ENCODE results near the gene ATAD1. TPM values are rescaled to one million over a fixed set of nuclear protein-coding genes. Genes with fewer than 3 reads are reported as not detected.
A peak's percentile ranks its signal among the peaks of the same experiment; 100 is the strongest.

ATAD1 gene
- total RNA-seq, 1 experiment from 2014 or later: 15.7 TPM

- no peak overlapping the region for H3K9ac ChIP-seq (ENCODE audit: low read length)
- H3K9me3 ChIP-seq (ENCODE audit: low read length): no peaks in the 10 kb centered on the region
- no peaks in the 10 kb centered on the region for H3F3A ChIP-seq (ENCODE audit: low read length, unreplicated experiment)
- ATAC-seq (peak; percentile 40; the same call in 1 of the 2 replicates), DNase-seq (peak; percentile 15)
- intact Hi-C loops (cut with micrococcal nuclease): no loop called here
- H3K36me3 ChIP-seq (ENCODE audit: low read depth, low read length): peaks cover 4% of the 10 kb centered on the region; the same call in 1 of the 2 replicates
- no peak overlapping the region for H2AFZ ChIP-seq (ENCODE audit: low read length)
- H3K4me1 ChIP-seq (ENCODE audit: insufficient read depth, low read length): 0 out of 2 replicates have a peak, but pooled peaks cover 4% of the 10 kb centered on the region
- H3K27ac ChIP-seq (ENCODE audit: low read length): no peak overlapping the region
- no peak overlapping the region for H3K4me2 ChIP-seq (ENCODE audit: low read length)
- no peak overlapping the region for H3K4me3 ChIP-seq (ENCODE audit: low read length)
- CTCF ChIA-PET: no interaction called here
- POLR2A ChIA-PET (ENCODE audit: unreplicated experiment): no interaction called here
- no peaks in the 10 kb centered on the region for H4K20me1 ChIP-seq (ENCODE audit: low read length)
- H3K79me2 ChIP-seq (ENCODE audit: low read length): no peaks in the 10 kb centered on the region
- no TSS peak for BruUV-seq (replicated peaks)
- no peaks in the 10 kb centered on the region for H3K9me2 ChIP-seq (replicated peaks; ENCODE audit: low read length)
- H3K27me3 ChIP-seq (ENCODE audit: low read length): no peaks in the 10 kb centered on the region
- TF ChIP-seq EZH2 (IDR thresholded peaks at IDR 0.05; ENCODE audit: low read length, unreplicated experiment) (no peak), EZH2phosphoT487 (IDR thresholded peaks at IDR 0.05; ENCODE audit: borderline replicate concordance, low read length) (no peak), CTCF (conservative IDR thresholded peaks at IDR 0.05; ENCODE audit: low read depth, low read length) (no peak)
These were observed 65.5 kb downstream of the ATAD1 start for GRCh38 chr10:87752566-87752965.

- H4K20me1 ChIP-seq (ENCODE audit: low read length): no peaks in the 10 kb centered on the region
- CTCF ChIA-PET: no interaction called here
- ATAC-seq (no peak), DNase-seq (no peak)
- H3K9ac ChIP-seq (ENCODE audit: low read length): no peak overlapping the region
- H3K79me2 ChIP-seq (ENCODE audit: low read length): no peaks in the 10 kb centered on the region
- H3F3A ChIP-seq (ENCODE audit: low read length, unreplicated experiment): no peaks in the 10 kb centered on the region
- no peak overlapping the region for H2AFZ ChIP-seq (ENCODE audit: low read length)
- H3K9me3 ChIP-seq (ENCODE audit: low read length): no peaks in the 10 kb centered on the region
- H3K4me3 ChIP-seq (ENCODE audit: low read length): no peak overlapping the region
- H3K27ac ChIP-seq (ENCODE audit: low read length): no peak overlapping the region
- no peak overlapping the region for H3K4me2 ChIP-seq (ENCODE audit: low read length)
- H3K4me1 ChIP-seq (ENCODE audit: insufficient read depth, low read length): 0 out of 2 replicates have a peak, but pooled peaks cover 4% of the 10 kb centered on the region
- no peaks in the 10 kb centered on the region for H3K9me2 ChIP-seq (replicated peaks; ENCODE audit: low read length)
- POLR2A ChIA-PET (ENCODE audit: unreplicated experiment): no interaction called here
- BruUV-seq (replicated peaks): no TSS peak
- no peaks in the 10 kb centered on the region for H3K27me3 ChIP-seq (ENCODE audit: low read length)
- peaks cover 4% of the 10 kb centered on the region; the same call in 1 of the 2 replicates for H3K36me3 ChIP-seq (ENCODE audit: low read depth, low read length)
- intact Hi-C loops (cut with micrococcal nuclease): no loop called here
- no peak for TF ChIP-seq EZH2 (IDR thresholded peaks at IDR 0.05; ENCODE audit: low read length, unreplicated experiment)
- TF ChIP-seq EZH2phosphoT487 (IDR thresholded peaks at IDR 0.05; ENCODE audit: borderline replicate concordance, low read length): no peak
- no peak for TF ChIP-seq CTCF (conservative IDR thresholded peaks at IDR 0.05; ENCODE audit: low read depth, low read length)
These were observed 66.8 kb downstream of the ATAD1 start for GRCh38 chr10:87751274-87751673.

GRCh38 chr10:87750817-87751216, 67.2 kb downstream of the ATAD1 start:
- no peaks in the 10 kb centered on the region for H3K27me3 ChIP-seq (ENCODE audit: low read length)
- H3K9ac ChIP-seq (ENCODE audit: low read length): no peak overlapping the region
- ChIA-PET CTCF (no interaction called here), POLR2A (ENCODE audit: unreplicated experiment) (no interaction called here)
- TF ChIP-seq EZH2 (IDR thresholded peaks at IDR 0.05; ENCODE audit: low read length, unreplicated experiment): no peak
- no peak for TF ChIP-seq CTCF (conservative IDR thresholded peaks at IDR 0.05; ENCODE audit: low read depth, low read length)
- no peak for TF ChIP-seq EZH2phosphoT487 (IDR thresholded peaks at IDR 0.05; ENCODE audit: borderline replicate concordance, low read length)
- H3K4me1 ChIP-seq (ENCODE audit: insufficient read depth, low read length): 0 out of 2 replicates have a peak, but pooled peaks cover 4% of the 10 kb centered on the region
- no peak overlapping the region for H3K4me3 ChIP-seq (ENCODE audit: low read length)
- no peaks in the 10 kb centered on the region for H3F3A ChIP-seq (ENCODE audit: low read length, unreplicated experiment)
- intact Hi-C loops (cut with micrococcal nuclease): no loop called here
- no peaks in the 10 kb centered on the region; the same call in 1 of the 2 replicates for H3K36me3 ChIP-seq (ENCODE audit: low read depth, low read length)
- no peak overlapping the region for H2AFZ ChIP-seq (ENCODE audit: low read length)
- ATAC-seq (no peak), DNase-seq (no peak)
- H3K9me2 ChIP-seq (replicated peaks; ENCODE audit: low read length): no peaks in the 10 kb centered on the region
- no peaks in the 10 kb centered on the region for H3K79me2 ChIP-seq (ENCODE audit: low read length)
- no peaks in the 10 kb centered on the region for H3K9me3 ChIP-seq (ENCODE audit: low read length)
- BruUV-seq (replicated peaks): no TSS peak
- no peak overlapping the region for H3K4me2 ChIP-seq (ENCODE audit: low read length)
- H4K20me1 ChIP-seq (ENCODE audit: low read length): no peaks in the 10 kb centered on the region
- H3K27ac ChIP-seq (ENCODE audit: low read length): no peak overlapping the region

Data from PC-3 (cell line).